ENCODE data around the gene TMEM205.

GRCh38 chr19:11377756-11378155 is 31.7 kb upstream of the TMEM205 start:
- TF ChIP-seq CTCF (conservative IDR thresholded peaks at IDR 0.05; ENCODE audit: low read length): no peak
- no peak for TF ChIP-seq EZH2phosphoT487 (IDR thresholded peaks at IDR 0.05; ENCODE audit: borderline replicate concordance, low read depth, low read length)
